ENCODE data around the gene BOD1.

DNA sequence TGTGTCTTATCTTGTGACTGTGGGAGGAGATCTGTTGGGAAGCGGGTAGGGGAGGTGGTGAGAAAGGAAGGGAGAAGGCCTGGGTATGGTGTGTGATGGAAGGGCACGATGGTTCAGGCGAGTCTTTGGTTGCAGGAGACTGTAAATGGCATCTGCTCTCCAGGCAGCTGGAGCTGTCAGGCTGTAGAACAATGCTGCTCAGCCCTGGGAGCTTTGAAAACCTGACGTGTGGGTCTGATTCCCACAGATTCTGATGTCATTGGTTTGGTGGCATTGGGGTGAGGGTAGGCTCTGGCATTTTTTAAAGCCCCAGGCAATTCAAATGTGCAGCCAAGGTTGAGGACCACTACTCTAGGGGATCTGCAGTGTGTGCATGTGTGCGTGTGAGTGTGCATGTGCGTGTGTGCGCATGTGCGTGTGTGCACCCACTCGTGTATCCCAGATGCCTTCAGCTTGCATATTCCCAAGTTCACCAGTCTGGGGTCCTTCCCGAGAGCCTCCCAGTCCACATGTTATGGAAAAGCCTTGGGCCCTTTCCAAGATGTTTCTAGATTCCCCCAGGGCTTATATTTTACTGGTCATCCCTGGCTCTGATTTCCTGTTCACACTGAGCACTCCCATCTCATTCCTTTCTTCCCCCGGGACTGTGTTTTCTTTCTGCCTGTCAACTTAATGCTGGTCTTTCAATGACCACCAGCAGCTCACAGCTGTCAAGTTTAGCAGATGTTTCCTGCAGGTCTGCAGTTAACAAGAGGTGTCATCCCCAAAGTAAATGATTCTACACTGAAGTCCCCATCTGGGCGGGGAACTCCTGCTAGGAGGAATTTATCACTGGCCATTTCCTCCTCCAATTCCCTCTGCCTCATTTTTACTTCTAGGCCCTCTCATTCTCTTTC lies 34.0 kb downstream of the BOD1 start:
- TF ChIP-seq, protein P1, sequence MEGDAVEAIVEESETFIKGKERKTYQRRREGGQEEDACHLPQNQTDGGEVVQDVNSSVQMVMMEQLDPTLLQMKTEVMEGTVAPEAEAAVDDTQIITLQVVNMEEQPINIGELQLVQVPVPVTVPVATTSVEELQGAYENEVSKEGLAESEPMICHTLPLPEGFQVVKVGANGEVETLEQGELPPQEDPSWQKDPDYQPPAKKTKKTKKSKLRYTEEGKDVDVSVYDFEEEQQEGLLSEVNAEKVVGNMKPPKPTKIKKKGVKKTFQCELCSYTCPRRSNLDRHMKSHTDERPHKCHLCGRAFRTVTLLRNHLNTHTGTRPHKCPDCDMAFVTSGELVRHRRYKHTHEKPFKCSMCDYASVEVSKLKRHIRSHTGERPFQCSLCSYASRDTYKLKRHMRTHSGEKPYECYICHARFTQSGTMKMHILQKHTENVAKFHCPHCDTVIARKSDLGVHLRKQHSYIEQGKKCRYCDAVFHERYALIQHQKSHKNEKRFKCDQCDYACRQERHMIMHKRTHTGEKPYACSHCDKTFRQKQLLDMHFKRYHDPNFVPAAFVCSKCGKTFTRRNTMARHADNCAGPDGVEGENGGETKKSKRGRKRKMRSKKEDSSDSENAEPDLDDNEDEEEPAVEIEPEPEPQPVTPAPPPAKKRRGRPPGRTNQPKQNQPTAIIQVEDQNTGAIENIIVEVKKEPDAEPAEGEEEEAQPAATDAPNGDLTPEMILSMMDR (IDR thresholded peaks at IDR 0.05): no peak
- TF ChIP-seq POLR2A (IDR thresholded peaks at IDR 0.05): no peak

All from testis (tissue), 2 donors.